Erythroblast (primary cell): ENCODE measurements around the gene CLASP1.
"Not testable (repeated sequence)": the region's sequence is repeated elsewhere in the genome, so short reads cannot be mapped to it uniquely, and the experiment has no call there.

ENCODE experiments used
- DNase-seq, 2 experiments: peaks; one replicate each; lab custom pipeline; 2025; lab: John Stamatoyannopoulos, UW
- GATA1 ChIP-seq: IDR thresholded peaks from 2 replicates; pipeline ENCODE4 v1.6.1; 2011; ENCODE audit warnings: low read depth, mild to moderate bottlenecking, control low read depth, low read length, moderate library complexity
- POLR2A ChIP-seq: IDR thresholded peaks from 2 replicates; pipeline ENCODE4 v1.6.1; 2011; ENCODE audit warnings: mild to moderate bottlenecking, low read length

Gene CLASP1

DNA sequence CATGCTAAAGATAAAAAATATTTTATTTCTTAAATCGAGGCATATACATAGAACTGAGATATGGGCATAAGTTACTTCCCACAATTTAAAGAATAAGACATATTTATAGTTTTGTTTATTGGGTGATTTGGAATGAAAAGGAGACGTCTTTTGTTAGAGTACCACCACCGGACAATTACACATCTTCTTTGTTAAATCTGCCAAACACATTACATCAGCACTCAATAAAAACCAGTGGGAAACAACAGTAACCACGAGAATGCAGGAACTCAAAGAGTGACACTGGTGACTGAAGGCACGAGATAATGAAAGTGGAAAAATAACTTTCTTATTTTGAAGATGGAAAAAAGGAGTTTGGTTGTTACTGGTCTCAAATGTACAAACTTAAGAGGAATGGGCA lies 271.6 kb downstream of the CLASP1 start:
- no peak for DNase-seq

DNA sequence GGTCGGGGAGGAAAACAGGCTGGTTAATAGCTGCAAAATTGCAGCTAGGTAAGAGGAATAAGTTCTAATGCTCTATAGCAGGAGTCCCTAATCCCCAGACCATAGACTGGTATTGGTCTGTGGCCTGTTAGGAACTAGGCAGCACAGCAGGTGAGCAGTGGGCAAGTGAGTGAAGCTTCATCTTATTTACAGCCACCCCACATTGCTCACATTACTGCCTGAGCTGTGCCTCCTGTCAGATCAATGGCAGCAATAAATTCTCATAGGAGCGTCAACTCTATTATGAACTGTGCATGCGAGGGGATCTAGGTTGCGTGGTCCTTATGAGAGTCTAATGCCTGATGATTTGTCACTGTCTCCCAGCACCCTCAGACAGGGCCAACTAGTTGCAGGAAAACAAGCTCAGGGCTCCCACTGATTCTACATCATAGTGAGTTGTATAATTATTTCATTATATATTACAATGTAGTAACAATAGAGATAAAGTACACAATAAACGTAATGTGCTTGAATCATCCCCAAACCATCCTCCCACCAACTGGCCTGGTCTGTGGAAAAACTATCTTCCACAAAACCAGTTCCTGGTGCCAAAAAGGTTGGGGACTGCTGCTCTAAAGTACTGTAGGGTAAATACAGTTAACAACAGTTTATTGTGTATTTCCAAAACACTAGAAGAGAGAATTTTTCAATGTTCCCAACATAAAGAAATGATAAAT lies 272.6 kb downstream of the CLASP1 start:
- TF ChIP-seq POLR2A (no peak), GATA1 (no peak)
- no peak for DNase-seq

More for the DNA sequence above, 271.6 kb downstream of the CLASP1 start:
- no peak for TF ChIP-seq POLR2A
- no peak for TF ChIP-seq GATA1

DNA sequence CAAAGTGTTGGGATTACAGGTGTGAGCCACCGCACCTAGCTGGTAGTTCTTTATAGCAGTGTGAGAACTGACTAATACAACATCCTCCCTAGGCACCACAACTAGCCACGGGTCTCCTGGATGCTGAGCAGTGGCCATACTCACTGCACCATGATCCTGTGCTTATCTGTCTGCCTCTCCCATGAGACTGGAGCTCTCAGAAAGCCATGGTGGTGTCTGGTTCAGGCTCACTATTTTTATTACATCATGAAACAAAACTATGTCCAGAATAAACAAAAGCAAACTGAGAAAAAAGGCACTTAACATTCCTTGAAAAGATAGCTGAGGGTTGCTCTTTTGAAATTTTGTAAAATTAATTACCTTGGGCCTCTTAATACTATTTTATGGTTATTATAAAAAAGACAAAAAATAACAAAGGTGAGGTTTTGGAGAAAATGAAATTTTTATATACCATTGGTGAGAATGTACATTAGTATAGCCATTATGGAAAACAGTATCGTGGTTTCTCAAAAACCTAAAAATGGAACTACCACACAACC lies 273.6 kb downstream of the CLASP1 start:
- no peak for DNase-seq
- TF ChIP-seq POLR2A (no peak), GATA1 (no peak)

DNA sequence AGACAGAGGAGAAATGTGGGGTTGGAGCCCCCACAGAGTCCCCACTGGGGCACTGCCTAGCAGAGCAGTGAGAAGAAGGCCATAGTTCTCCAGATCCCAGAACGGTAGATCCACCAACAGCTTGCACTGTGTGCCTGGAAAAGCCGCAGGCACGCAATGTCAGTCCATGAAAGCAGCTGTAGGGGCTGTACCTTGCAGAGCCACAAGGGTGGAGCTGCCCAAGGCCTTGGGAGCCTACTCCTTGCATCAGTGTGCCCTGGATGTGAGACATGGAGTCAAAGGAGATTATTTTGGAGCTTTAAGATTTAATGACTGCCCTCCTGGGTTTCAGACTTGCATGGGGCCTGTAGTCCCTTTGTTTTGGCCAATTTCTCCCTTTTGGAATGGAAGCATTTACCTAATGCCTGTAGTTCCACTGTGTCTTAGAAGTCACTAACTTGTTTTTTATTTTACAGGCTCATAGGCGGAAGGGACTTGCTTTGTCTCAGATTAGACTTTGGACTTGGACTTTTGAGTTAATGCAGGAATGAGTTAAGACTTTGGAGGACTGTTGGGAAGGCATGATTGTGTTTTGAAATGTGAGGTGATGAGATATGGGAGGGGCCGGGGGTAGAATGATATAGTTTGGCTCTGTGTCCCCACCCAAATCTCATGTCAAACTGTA lies 274.7 kb downstream of the CLASP1 start:
- DNase-seq, result not testable (repeated sequence)

DNA sequence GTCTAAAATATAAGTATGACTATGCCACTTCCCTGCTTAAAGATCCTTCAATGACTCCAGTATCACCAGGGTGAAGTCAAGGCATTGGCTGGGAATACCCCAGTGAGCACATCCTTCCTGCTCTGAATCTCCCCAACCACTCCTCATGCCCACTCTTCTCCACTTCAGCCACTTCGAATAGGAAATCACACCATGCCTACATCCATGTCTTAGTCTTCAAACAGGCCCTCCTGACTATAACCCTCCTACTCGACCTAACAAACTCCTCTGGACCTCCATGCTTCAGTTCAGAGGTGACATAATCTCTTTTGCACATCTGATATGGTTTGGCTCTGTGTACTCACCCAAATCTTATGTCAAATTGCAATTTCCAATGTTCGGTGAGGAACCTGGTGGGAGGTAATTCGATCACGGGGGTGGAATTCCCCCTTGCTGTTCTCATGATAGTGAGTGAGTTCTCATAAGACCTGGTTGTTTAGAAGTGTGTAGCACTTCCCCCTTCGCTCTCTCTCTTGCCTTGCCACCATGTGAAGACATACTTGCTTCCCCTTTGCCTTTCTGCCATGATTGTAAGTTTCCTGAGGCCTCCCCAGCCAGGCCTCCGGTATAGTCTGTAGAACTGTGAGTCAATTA lies 276.4 kb downstream of the CLASP1 start:
- no peak for DNase-seq

DNA sequence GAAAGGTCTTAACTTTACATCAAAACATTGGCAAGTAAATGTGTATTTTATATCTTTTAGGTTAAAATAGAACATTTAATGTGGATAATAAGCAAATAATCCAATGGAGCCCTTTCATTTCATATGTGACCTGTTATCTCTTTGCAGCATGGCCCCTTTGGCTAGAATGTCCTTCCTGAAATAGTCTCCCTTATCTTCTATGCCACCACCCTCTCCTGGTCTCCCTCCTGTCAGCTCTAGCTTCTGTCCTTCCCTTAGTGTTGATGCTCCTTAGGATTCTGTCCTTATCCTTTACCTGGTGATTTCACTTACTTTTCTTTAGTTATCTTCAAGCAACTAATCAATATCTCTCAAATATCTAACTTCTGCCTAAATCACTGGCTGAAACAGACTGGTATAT lies 277.2 kb downstream of the CLASP1 start:
- TF ChIP-seq POLR2A (no peak), GATA1 (no peak)
- DNase-seq, result no peak

More for the DNA sequence above, 276.4 kb downstream of the CLASP1 start:
- no peak for TF ChIP-seq GATA1
- no peak for TF ChIP-seq POLR2A

DNA sequence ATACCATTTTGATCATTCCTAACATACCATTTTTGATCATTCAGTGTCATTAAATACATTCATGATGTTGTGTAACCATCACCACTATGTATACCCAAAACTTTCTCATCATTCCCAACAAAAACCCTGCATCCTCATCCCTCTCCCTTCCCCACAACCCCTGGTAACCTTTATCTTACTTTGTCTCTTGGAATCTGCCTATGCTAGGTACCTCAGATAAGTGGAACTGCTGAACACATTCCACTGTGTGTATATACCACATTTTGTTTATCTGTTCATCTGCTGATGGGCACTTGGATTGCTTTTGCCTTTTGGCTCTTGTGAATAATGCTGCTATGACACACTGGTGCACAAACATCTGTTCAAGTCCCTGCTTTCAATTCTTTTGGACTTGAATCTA lies 280.4 kb downstream of the CLASP1 start:
- no peak for DNase-seq
- TF ChIP-seq GATA1, result no peak
- no peak for TF ChIP-seq POLR2A

DNA sequence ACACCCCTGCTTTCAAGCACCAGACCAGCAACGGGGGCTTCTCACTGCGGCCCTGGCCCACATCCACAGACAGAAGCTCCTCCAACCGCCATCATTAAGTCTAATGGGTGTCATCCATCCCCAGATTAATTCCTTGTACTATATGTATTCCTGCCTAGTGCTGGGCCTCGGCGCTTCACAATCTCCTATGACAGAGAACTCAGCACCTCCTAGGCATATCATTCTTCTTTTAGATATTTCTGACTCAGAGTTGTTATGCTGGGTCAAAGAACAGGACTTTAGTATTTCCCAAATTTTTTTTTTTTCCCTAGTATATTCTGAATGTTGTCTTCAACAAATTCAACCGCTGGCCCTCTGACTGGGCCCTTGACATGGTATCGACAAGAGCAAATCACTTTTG lies 281.1 kb downstream of the CLASP1 start:
- no peak for TF ChIP-seq POLR2A
- TF ChIP-seq GATA1, result no peak
- no peak for DNase-seq

DNA sequence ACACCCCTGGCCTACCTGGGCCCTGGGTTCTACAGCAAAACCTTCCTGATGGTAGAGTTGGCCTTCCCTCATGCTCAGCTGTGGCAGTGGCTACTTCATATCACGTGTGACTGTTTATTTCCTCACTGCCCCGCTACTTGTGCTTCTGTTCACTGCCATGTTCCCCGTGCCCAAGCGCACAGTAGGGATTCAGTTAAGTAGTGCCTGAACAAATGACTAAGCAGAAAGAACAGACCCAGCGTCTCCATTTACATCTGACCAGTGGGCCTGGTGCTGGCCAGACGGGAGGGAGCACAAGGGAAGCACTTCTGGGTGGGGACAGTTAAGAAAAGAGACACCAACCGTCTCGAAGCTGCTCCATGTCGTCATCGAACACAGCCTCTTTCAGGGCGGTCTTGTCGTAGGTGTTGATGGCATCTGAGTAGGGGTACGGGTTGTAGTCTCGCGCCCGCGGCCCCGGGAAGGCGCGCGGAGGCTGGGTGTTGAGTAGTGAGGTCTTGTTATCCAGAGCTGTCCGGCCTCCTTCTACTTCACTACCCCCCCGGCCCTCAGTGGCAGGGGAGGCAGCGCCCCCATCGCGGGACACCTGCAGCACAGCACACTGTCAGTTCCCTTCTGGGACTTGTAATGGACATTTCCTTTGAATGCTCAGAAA lies 281.9 kb downstream of the CLASP1 start:
- no peak for TF ChIP-seq GATA1
- no peak for TF ChIP-seq POLR2A
- DNase-seq, result no peak

DNA sequence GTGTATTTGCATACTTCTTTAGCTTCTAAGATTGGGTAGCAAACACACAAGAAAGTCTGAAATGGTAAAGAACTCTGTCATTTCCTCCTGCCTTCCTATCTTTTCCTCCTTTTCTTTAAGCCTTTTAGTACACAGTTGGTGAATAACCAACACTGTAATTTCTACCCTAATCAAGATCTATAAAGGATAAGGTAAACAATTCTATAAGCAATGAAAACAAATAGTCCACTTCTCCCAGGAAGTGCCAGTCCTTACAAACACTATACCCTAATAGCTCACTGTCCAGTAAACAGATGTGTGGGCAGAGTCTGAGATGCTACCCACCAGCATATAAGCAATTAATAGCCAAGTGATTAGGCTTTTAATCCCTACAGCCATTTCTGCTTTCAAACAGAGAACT lies 283.2 kb downstream of the CLASP1 start:
- no peak for TF ChIP-seq GATA1
- TF ChIP-seq POLR2A, result no peak

DNA sequence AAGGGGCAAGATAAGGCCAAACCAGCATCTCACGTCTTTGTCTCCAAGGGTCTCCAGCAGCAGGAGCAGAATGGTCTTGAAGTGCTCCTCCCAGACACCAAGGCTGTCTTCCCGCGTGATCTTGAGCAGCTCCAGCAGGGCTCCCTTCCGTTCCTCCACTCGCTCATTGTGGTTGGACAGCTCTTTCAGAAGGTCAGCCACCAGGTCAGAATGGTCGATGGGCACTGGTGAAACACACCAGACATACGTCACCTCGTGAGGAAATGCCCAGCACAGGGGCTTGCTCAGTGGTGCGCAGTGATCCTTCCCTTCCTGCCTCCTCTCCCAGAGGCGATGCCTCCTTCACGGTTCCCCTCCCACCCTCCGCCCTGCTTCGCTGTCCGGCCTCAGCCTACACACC lies 284.2 kb downstream of the CLASP1 start:
- no peak for DNase-seq
- TF ChIP-seq POLR2A, result no peak
- TF ChIP-seq GATA1, result no peak

More for the DNA sequence above, 283.2 kb downstream of the CLASP1 start:
- DNase-seq, result no peak

DNA sequence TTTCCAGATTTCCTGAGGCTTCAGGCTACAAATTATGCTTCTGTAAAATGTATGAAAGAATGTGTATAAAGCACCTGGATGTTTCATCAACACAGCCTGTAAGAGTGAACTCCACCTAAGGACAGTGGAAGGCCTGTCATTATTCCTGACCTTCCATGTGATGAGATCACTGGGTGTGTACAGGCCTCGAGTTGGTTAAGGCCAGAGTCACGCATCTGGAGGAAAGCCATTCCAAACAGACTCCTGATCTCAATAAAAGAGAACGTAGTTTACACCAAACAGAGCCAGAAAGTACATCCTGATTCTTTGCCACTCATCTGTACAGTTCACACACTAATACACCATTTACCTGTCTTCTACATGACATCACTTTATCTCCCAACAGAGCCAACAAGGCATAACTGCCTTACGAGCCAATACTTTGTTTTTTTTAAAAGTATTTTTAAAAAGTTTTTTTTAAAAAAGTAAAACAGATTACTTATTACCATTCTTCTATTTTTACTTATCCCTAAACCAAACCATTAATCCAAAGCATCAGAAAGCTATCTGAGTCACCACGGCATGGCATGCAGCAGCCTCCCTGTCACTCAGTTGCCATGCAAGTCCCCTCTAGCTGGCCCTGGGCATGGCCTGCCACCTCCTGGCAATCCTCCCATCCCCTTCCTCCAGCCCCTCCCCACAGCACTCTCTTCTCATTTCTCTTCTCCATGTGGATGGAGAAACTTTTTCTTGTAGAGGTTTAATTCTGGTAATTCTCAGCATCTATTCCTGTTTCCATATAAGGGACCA lies 285.4 kb downstream of the CLASP1 start:
- DNase-seq, result no peak
- no peak for TF ChIP-seq GATA1

DNA sequence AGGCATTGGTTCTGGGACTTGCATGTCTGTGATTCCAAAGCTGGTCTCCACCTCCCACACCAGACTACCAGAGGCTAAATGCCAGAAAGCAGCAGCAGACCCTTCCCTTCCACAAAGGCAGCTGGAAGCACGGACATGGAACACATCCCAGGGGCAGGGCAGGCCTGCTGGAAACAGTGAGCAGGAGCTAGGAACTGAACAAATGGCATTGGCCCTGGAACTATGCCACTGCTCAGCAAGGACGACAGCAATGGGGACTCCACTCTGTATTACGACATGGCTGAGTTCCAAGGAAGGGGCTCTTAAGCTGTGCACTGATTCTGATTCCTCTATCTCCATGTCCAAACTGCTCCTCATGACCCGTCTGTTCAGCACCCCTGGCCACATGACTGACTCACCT lies 286.5 kb downstream of the CLASP1 start:
- no peak for TF ChIP-seq GATA1
- no peak for TF ChIP-seq POLR2A
- DNase-seq, result no peak

DNA sequence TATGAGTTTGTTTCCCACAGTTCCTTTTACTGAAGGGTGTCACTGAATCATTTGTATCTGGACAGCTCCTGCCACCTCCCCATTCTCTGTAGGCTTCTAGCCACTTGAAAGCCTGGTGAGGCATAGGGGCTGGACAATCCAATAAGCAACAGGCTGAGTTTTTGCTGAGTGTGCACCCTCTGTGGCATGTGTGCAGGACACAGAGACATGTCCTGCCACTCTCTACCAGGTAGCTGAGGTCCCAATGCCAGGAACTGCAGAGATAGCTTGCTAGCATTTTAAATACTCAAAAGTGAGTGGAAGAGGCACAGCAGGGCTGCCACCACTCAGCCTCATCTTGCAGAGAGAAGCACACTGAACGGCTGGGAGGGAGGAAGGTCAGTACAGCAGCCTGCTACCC lies 287.0 kb downstream of the CLASP1 start:
- TF ChIP-seq GATA1 (no peak), POLR2A (no peak)
- no peak for DNase-seq
